Effector memory CD8-positive, alpha-beta T cell (primary cell): ENCODE results near the gene ADCY7.
A peak's percentile ranks its signal among the peaks of the same experiment; 100 is the strongest.

Experiments
- ATAC-seq: fragments of 150-1000 bp; cut with Tn5 transposase; replicated peaks from 2 replicates; pipeline ENCODE4 v1.10.0; 2021; ENCODE audit warnings: mild to moderate bottlenecking, moderate library complexity
- DNase-seq, 3 experiments: peaks; one replicate each; pipeline ENCODE4 v3.0.0; 2021
- H3K27ac Mint-ChIP-seq, 2 donors: one replicate each; pipeline ENCODE4 v1.8.0; 2022; ENCODE audit warnings: mild to moderate bottlenecking in 2 of 2, mixed read lengths in 2 of 2, moderate library complexity in 2 of 2
- H3K27me3 Mint-ChIP-seq, 2 donors: one replicate each; pipeline ENCODE4 v1.8.0; 2022; ENCODE audit warnings: mixed read lengths in 2 of 2
- H3K36me3 Mint-ChIP-seq: one replicate; pipeline ENCODE4 v1.8.0; 2022; ENCODE audit warnings: mild to moderate bottlenecking, moderate library complexity, mixed read lengths; ENCODE audit not compliant: insufficient read depth
- H3K4me1 Mint-ChIP-seq, 2 donors: one replicate each; pipeline ENCODE4 v1.8.0; 2022; ENCODE audit warnings: low read depth in 2 of 2, mixed read lengths in 2 of 2
- H3K4me3 Mint-ChIP-seq, 2 donors: one replicate each; pipeline ENCODE4 v1.8.0; 2022; ENCODE audit warnings: mild to moderate bottlenecking in 2 of 2, mixed read lengths in 2 of 2, moderate library complexity in 2 of 2
- H3K9me3 Mint-ChIP-seq, 2 donors: one replicate each; pipeline ENCODE4 v1.8.0; 2022; ENCODE audit warnings: mixed read lengths in 2 of 2

Gene ADCY7

GRCh38 chr16:50244504-50245416, 21.6 kb upstream of the ADCY7 start:
- DNase-seq (no peak), ATAC-seq (no peak)
- peak overlapping the region in 1 of 2 donors; percentile 74 for H3K27ac Mint-ChIP-seq
- H3K27me3 Mint-ChIP-seq: no peaks in the 10 kb centered on the region
- H3K9me3 Mint-ChIP-seq: no peaks in the 10 kb centered on the region
- H3K4me1 Mint-ChIP-seq: peaks cover 4 to 11% of the 10 kb centered on the region in 2 donors
- H3K4me3 Mint-ChIP-seq: peak overlapping the region; percentile 79 to 84
- no peaks in the 10 kb centered on the region for H3K36me3 Mint-ChIP-seq

GRCh38 chr16:50245417-50246298, 20.7 kb upstream of the ADCY7 start:
- Mint-ChIP-seq H3K27me3 (no peaks in the 10 kb centered on the region), H3K36me3 (no peaks in the 10 kb centered on the region), H3K9me3 (no peaks in the 10 kb centered on the region), H3K4me3 (peak overlapping the region; percentile 79 to 84), H3K4me1 (peaks cover 4 to 11% of the 10 kb centered on the region in 2 donors), H3K27ac (peak overlapping the region in 1 of 2 donors; percentile 74)
- DNase-seq (peak in 2 of 3 experiments; percentile 27 to 46), ATAC-seq (peak; percentile 83)

GRCh38 chr16:50246299-50247122, 19.8 kb upstream of the ADCY7 start:
- ATAC-seq (peak; percentile 21), DNase-seq (no peak)
- H3K4me1 Mint-ChIP-seq: peaks cover 4 to 11% of the 10 kb centered on the region in 2 donors
- peak overlapping the region; percentile 46 to 60 for H3K27ac Mint-ChIP-seq
- peak overlapping the region; percentile 70 to 72 for H3K4me3 Mint-ChIP-seq
- H3K9me3 Mint-ChIP-seq: no peaks in the 10 kb centered on the region
- no peaks in the 10 kb centered on the region for H3K27me3 Mint-ChIP-seq
- no peaks in the 10 kb centered on the region for H3K36me3 Mint-ChIP-seq

GRCh38 chr16:50247123-50247905, 19.0 kb upstream of the ADCY7 start:
- H3K9me3 Mint-ChIP-seq: no peaks in the 10 kb centered on the region
- no peak for ATAC-seq
- peaks cover 4 to 11% of the 10 kb centered on the region in 2 donors for H3K4me1 Mint-ChIP-seq
- H3K27ac Mint-ChIP-seq: peak overlapping the region; percentile 46 to 60
- DNase-seq: no peak
- H3K36me3 Mint-ChIP-seq: no peaks in the 10 kb centered on the region
- H3K4me3 Mint-ChIP-seq: peak overlapping the region; percentile 70 to 72
- no peaks in the 10 kb centered on the region for H3K27me3 Mint-ChIP-seq

DNA sequence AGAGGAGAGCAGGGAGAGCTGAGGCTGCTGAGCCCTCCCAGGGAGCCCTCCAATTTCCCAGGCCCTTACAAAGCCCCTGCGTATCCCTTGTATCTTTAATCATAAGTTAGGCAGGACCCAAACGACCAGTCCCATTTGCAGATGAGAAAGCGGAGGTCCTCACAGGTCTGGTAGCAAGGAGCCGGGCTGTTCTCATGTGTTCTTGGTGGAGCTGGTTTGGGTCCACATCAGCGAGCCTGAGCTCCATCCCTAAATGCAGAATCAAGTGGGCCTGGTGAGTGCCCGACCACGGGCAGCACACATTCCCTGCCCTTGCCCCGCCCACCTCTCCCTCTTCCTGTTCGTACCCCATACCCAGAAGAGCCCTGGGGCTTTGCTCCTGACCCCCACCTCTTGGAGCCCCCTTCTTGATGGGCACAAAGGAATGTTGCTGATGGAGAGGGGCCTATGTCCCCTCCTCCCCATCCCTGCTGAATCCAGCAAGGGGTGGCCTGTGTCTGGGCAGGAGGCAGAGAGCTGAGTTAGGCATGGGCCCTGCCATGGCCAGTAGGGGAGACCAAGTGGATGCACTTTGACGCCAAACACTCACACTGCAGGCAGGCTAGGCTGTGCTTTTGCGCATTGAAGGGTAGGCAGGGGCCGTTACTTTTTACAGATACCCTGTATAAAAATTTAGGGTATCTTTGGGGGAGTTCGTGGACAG, 18.3 kb upstream of the ADCY7 start:
- H3K9me3 Mint-ChIP-seq: no peaks in the 10 kb centered on the region
- no peaks in the 10 kb centered on the region for H3K36me3 Mint-ChIP-seq
- peaks cover 4 to 11% of the 10 kb centered on the region in 2 donors for H3K4me1 Mint-ChIP-seq
- H3K27ac Mint-ChIP-seq: no peak overlapping the region
- DNase-seq: no peak
- H3K4me3 Mint-ChIP-seq: peak overlapping the region; percentile 51 to 70
- no peaks in the 10 kb centered on the region for H3K27me3 Mint-ChIP-seq
- no peak for ATAC-seq

GRCh38 chr16:50248845-50249244, 17.5 kb upstream of the ADCY7 start:
- Mint-ChIP-seq H3K27me3 (peaks cover 0 to 3% of the 10 kb centered on the region in 2 donors), H3K4me3 (no peak overlapping the region), H3K27ac (peak overlapping the region in 1 of 2 donors; percentile 32), H3K36me3 (no peaks in the 10 kb centered on the region), H3K4me1 (peaks cover 4 to 11% of the 10 kb centered on the region in 2 donors), H3K9me3 (no peaks in the 10 kb centered on the region)
- ATAC-seq: no peak
- DNase-seq: no peak

- Mint-ChIP-seq H3K36me3 (no peaks in the 10 kb centered on the region), H3K4me1 (peaks cover 4 to 8% of the 10 kb centered on the region in 2 donors), H3K4me3 (no peak overlapping the region), H3K9me3 (no peaks in the 10 kb centered on the region), H3K27me3 (peaks cover 0 to 10% of the 10 kb centered on the region in 2 donors), H3K27ac (no peak overlapping the region)
- ATAC-seq: no peak
- DNase-seq: no peak
Measured at GRCh38 chr16:50251375-50252081, 14.8 kb upstream of the ADCY7 start.

- DNase-seq (no peak), ATAC-seq (no peak)
- no peak overlapping the region for H3K27ac Mint-ChIP-seq
- H3K27me3 Mint-ChIP-seq: peaks cover 0 to 10% of the 10 kb centered on the region in 2 donors
- H3K4me1 Mint-ChIP-seq: peaks cover 0 to 2% of the 10 kb centered on the region in 2 donors
- no peak overlapping the region for H3K4me3 Mint-ChIP-seq
- H3K9me3 Mint-ChIP-seq: no peaks in the 10 kb centered on the region
- H3K36me3 Mint-ChIP-seq: no peaks in the 10 kb centered on the region
Measured at GRCh38 chr16:50252082-50252611, 14.2 kb upstream of the ADCY7 start.

DNA sequence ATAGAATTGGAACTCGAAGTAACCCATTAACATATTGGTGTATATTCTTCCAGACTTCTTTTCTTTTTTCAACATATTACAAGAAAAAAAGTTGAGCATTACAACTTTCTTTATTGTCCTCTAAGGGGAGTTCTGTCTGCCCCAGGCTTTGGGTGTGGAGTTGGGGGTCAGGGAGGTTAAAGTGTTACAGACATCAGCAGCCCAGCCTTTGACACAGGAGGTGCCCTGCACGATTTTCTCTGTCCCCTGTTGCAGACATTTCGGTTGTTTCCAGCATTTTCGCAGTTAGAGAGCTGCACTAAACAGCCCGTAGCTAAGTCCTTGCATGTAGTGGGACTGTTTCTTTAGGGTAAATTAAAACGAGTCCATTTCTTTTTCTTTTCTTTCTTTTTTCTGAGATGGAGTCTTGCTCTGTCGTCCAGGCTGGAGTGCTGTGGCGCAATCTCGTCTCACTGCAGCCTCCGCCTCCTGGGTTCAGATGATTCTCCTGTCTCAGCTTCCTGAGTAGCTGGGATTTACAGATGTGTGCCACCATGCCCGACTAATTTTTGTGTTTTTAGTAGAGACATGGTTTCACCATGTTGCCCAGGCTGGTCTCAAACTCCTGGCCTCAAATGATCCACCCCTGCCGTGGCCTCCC, 13.4 kb upstream of the ADCY7 start:
- peaks cover 0 to 10% of the 10 kb centered on the region in 2 donors for H3K27me3 Mint-ChIP-seq
- no peak overlapping the region for H3K27ac Mint-ChIP-seq
- peaks cover 0 to 2% of the 10 kb centered on the region in 2 donors for H3K4me1 Mint-ChIP-seq
- no peak for ATAC-seq
- H3K4me3 Mint-ChIP-seq: no peak overlapping the region
- no peak for DNase-seq
- no peaks in the 10 kb centered on the region for H3K36me3 Mint-ChIP-seq
- no peaks in the 10 kb centered on the region for H3K9me3 Mint-ChIP-seq

DNA sequence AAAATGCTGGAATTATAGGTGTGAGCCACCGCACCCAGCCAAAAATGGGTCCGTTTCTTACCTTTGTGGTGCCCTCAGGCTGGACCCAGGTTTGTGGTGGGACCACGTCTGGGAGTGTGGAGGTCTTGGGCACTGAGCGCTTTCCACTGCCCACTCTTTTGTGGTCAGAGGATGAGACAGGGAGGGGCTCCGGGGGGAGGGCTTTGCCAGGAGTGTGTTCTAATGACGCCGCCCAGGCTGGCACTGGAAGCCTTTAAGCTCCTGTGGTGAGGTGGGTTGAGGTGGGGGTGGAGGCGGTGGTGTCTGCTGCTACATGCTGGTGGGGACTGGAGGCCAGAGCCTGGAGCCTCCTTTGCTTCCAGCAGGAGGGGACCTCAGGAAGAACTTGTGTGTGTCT, 12.8 kb upstream of the ADCY7 start:
- H3K4me3 Mint-ChIP-seq: no peak overlapping the region
- H3K27ac Mint-ChIP-seq: no peak overlapping the region
- peaks cover 0 to 2% of the 10 kb centered on the region in 2 donors for H3K4me1 Mint-ChIP-seq
- H3K36me3 Mint-ChIP-seq: no peaks in the 10 kb centered on the region
- ATAC-seq: no peak
- DNase-seq: no peak
- peaks cover 0 to 10% of the 10 kb centered on the region in 2 donors for H3K27me3 Mint-ChIP-seq
- no peaks in the 10 kb centered on the region for H3K9me3 Mint-ChIP-seq

GRCh38 chr16:50254072-50254471, 12.3 kb upstream of the ADCY7 start:
- H3K4me1 Mint-ChIP-seq: peaks cover 0 to 2% of the 10 kb centered on the region in 2 donors
- H3K4me3 Mint-ChIP-seq: no peak overlapping the region
- peaks cover 0 to 10% of the 10 kb centered on the region in 2 donors for H3K27me3 Mint-ChIP-seq
- ATAC-seq (no peak), DNase-seq (no peak)
- no peak overlapping the region for H3K27ac Mint-ChIP-seq
- H3K36me3 Mint-ChIP-seq: no peaks in the 10 kb centered on the region
- no peaks in the 10 kb centered on the region for H3K9me3 Mint-ChIP-seq
